ENCODE results near the gene PRR5L.
A peak's percentile ranks its signal among the peaks of the same experiment; 100 is the strongest.

The PRR5L gene

GRCh38 chr11:36361901-36362391 is 65.9 kb downstream of the PRR5L start:
- Histone ChIP-seq H3K36me3 (ENCODE audit: control insufficient read depth, insufficient read depth, low read length, severe bottlenecking) (no peaks in the 10 kb centered on the region), H3K27me3 (replicated peaks; ENCODE audit: control insufficient read depth, insufficient read depth, low read length) (no peaks in the 10 kb centered on the region), H3K9ac (ENCODE audit: low read length) (peak overlapping the region; percentile 24), H3K9me3 (ENCODE audit: control insufficient read depth, low read length) (no peaks in the 10 kb centered on the region), H3K4me3 (ENCODE audit: low read length) (peak overlapping the region; percentile 62), H3K4me1 (ENCODE audit: control insufficient read depth, insufficient read depth, low read length) (peaks cover 11% of the 10 kb centered on the region)
- DNase-seq (ENCODE audit: low read depth): peak; percentile 95

DNA sequence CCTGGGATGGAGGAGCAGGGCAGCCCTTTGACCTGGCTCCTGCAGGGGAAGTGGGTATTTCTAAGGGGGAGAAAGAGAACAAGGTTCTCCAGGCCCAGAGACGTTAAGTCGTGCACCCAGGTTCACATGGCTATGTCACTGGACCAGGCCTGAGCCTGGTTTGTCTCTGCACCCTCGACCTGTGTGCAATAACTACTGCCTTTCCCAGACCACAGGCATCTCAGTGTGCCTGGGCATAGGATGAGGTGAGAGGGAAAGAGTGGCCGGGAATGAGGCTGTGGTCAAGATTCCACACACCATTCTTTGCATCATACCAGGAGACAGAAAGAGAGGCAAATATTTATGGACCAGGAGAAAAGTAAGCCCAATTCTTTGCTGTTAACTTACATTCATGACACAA is 66.8 kb downstream of the PRR5L start:
- no peaks in the 10 kb centered on the region for H3K27me3 ChIP-seq (replicated peaks; ENCODE audit: control insufficient read depth, insufficient read depth, low read length)
- no peak overlapping the region for H3K9ac ChIP-seq (ENCODE audit: low read length)
- DNase-seq (ENCODE audit: low read depth): peak; percentile 54
- no peak overlapping the region for H3K4me3 ChIP-seq (ENCODE audit: low read length)
- H3K36me3 ChIP-seq (ENCODE audit: control insufficient read depth, insufficient read depth, low read length, severe bottlenecking): no peaks in the 10 kb centered on the region
- H3K4me1 ChIP-seq (ENCODE audit: control insufficient read depth, insufficient read depth, low read length): peaks cover 11% of the 10 kb centered on the region
- no peaks in the 10 kb centered on the region for H3K9me3 ChIP-seq (ENCODE audit: control insufficient read depth, low read length)

- Histone ChIP-seq H3K4me3 (ENCODE audit: low read length) (no peak overlapping the region), H3K4me1 (ENCODE audit: control insufficient read depth, insufficient read depth, low read length) (peaks cover 11% of the 10 kb centered on the region), H3K9me3 (ENCODE audit: control insufficient read depth, low read length) (no peaks in the 10 kb centered on the region), H3K27me3 (replicated peaks; ENCODE audit: control insufficient read depth, insufficient read depth, low read length) (no peaks in the 10 kb centered on the region), H3K36me3 (ENCODE audit: control insufficient read depth, insufficient read depth, low read length, severe bottlenecking) (no peaks in the 10 kb centered on the region), H3K9ac (ENCODE audit: low read length) (no peak overlapping the region)
- DNase-seq (ENCODE audit: low read depth): no peak
These were observed 67.5 kb downstream of the PRR5L start for GRCh38 chr11:36363361-36364268.

GRCh38 chr11:36364551-36365325 is 68.7 kb downstream of the PRR5L start:
- no peak for DNase-seq (ENCODE audit: low read depth)
- no peaks in the 10 kb centered on the region for H3K36me3 ChIP-seq (ENCODE audit: control insufficient read depth, insufficient read depth, low read length, severe bottlenecking)
- H3K4me1 ChIP-seq (ENCODE audit: control insufficient read depth, insufficient read depth, low read length): peaks cover 11% of the 10 kb centered on the region
- no peaks in the 10 kb centered on the region for H3K9me3 ChIP-seq (ENCODE audit: control insufficient read depth, low read length)
- H3K9ac ChIP-seq (ENCODE audit: low read length): no peak overlapping the region
- H3K4me3 ChIP-seq (ENCODE audit: low read length): no peak overlapping the region
- H3K27me3 ChIP-seq (replicated peaks; ENCODE audit: control insufficient read depth, insufficient read depth, low read length): no peaks in the 10 kb centered on the region

GRCh38 chr11:36365907-36366306 is 69.8 kb downstream of the PRR5L start:
- Histone ChIP-seq H3K9ac (ENCODE audit: low read length) (no peak overlapping the region), H3K27me3 (replicated peaks; ENCODE audit: control insufficient read depth, insufficient read depth, low read length) (no peaks in the 10 kb centered on the region), H3K36me3 (ENCODE audit: control insufficient read depth, insufficient read depth, low read length, severe bottlenecking) (no peaks in the 10 kb centered on the region), H3K4me3 (ENCODE audit: low read length) (no peak overlapping the region), H3K9me3 (ENCODE audit: control insufficient read depth, low read length) (no peaks in the 10 kb centered on the region), H3K4me1 (ENCODE audit: control insufficient read depth, insufficient read depth, low read length) (peaks cover 8% of the 10 kb centered on the region)
- DNase-seq (ENCODE audit: low read depth): no peak

DNA sequence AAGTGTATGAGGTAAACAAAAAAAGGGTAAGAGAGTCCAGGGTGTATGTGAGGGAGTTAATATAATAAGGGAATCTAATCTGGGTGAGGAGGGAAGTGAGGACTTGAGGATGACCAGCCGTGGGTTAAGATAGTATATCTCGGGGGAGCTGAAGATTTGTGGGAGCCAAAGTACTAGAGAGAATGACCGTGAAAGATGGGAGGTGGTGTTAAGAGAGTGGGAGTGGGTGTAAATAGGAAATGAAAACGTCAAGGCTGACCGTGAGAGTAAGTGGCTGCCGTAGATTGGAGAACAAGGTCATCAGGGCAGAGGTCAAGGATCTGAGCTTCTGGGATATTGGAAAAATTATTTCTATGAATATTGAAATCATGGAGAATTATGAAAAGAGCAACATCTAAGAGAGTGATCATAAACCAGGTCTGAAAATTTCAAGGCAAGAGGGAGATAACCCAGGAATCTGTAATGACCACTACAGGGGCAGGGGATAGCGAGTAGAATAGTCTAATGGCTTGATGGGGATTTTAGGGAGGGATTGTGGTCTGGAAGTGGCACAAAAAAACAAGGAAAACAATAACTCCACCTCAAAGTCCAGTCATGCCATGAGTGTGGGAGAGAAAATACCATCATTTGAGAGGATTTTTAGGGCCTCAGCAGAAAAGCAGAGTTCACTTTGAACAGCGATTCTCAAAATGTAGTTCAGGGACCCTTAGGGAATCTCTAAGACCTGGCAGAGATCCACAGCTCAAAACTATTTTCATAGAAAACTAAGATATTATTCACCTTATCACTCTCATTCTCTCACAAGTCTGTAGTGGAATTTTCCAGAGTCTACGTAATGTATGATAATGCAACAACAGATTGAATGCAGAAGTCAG is 72.0 kb downstream of the PRR5L start:
- Histone ChIP-seq H3K36me3 (ENCODE audit: control insufficient read depth, insufficient read depth, low read length, severe bottlenecking) (no peaks in the 10 kb centered on the region), H3K4me3 (ENCODE audit: low read length) (no peak overlapping the region), H3K4me1 (ENCODE audit: control insufficient read depth, insufficient read depth, low read length) (peaks cover 11% of the 10 kb centered on the region), H3K9ac (ENCODE audit: low read length) (no peak overlapping the region), H3K27me3 (replicated peaks; ENCODE audit: control insufficient read depth, insufficient read depth, low read length) (no peaks in the 10 kb centered on the region), H3K9me3 (ENCODE audit: control insufficient read depth, low read length) (no peaks in the 10 kb centered on the region)
- no peak for DNase-seq (ENCODE audit: low read depth)

DNA sequence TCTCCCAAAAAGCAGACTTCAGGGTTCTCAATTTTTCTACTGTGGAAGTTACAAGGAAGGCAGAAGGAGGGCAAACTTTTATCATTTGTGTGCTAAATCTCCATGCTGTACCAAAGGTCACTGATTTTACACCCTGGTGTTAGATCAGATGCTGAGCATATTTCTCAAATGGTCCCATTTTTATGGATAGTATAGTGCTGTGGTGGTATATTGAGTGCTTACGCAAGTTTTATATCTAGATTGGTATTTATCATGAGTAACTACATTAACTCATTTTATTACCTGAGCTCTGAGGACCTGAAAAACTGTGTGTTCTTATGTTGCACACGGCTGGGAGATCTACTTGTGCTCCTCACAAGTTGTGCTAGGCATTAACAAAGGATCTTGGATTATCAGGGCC is 75.1 kb downstream of the PRR5L start:
- Histone ChIP-seq H3K36me3 (ENCODE audit: control insufficient read depth, insufficient read depth, low read length, severe bottlenecking) (no peaks in the 10 kb centered on the region), H3K4me1 (ENCODE audit: control insufficient read depth, insufficient read depth, low read length) (peaks cover 14% of the 10 kb centered on the region), H3K9ac (ENCODE audit: low read length) (no peak overlapping the region), H3K9me3 (ENCODE audit: control insufficient read depth, low read length) (no peaks in the 10 kb centered on the region), H3K27me3 (replicated peaks; ENCODE audit: control insufficient read depth, insufficient read depth, low read length) (no peaks in the 10 kb centered on the region), H3K4me3 (ENCODE audit: low read length) (no peak overlapping the region)
- DNase-seq (ENCODE audit: low read depth): no peak

DNA sequence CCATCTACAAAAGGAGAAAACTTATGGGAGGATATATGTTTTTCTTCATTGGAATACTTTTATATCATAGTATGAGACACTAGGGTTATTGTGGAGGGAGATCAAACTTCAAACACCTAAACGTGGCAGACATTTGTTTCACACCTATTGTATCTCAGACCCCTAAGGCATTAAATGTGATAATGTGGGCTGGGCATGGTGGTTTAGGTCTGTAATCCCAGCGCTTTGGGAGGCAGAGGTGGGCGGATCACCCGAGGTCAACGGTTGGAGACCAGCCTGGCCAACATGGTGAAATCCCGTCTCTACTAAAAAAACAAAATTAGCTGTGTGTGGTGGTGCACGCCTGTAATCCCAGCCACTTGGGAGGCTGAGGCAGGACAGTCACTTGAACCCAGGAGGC is 75.5 kb downstream of the PRR5L start:
- Histone ChIP-seq H3K4me3 (ENCODE audit: low read length) (no peak overlapping the region), H3K36me3 (ENCODE audit: control insufficient read depth, insufficient read depth, low read length, severe bottlenecking) (no peaks in the 10 kb centered on the region), H3K27me3 (replicated peaks; ENCODE audit: control insufficient read depth, insufficient read depth, low read length) (no peaks in the 10 kb centered on the region), H3K9ac (ENCODE audit: low read length) (no peak overlapping the region), H3K9me3 (ENCODE audit: control insufficient read depth, low read length) (no peaks in the 10 kb centered on the region), H3K4me1 (ENCODE audit: control insufficient read depth, insufficient read depth, low read length) (peaks cover 14% of the 10 kb centered on the region)
- no peak for DNase-seq (ENCODE audit: low read depth)

DNA sequence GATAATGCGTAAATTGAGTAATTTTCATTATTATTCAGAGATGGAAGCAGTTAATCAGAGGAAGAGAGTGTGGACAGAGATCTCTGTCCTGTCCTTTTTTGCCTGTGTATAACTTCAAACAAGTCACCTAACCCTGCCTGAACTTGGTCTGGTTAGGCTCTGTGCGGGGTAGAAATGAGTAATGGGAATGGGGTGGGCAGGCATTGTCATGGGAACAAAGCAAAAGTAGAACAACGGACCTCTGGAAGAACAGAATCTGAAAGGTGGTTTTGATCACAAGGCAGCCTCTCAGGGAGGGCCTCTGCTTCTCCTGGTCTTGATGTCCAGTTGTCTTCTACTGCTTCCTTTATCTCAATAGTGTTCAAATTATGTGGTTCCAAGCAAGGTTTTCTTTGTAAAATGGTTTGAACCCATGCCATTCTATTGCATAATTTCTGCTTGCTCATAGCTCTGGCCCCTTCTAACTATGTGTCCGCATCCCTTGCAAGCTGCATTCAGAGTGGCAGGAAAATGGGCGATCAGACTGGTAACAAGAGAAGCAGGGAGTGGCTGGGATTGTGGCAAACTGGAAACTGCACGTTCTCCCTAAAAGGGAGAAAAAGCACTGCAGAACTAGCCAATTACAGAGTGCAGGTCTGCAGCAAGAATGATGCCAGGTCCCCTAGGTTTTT is 76.1 kb downstream of the PRR5L start:
- H3K27me3 ChIP-seq (replicated peaks; ENCODE audit: control insufficient read depth, insufficient read depth, low read length): no peaks in the 10 kb centered on the region
- H3K9me3 ChIP-seq (ENCODE audit: control insufficient read depth, low read length): no peaks in the 10 kb centered on the region
- H3K4me3 ChIP-seq (ENCODE audit: low read length): no peak overlapping the region
- DNase-seq (ENCODE audit: low read depth): peak; percentile 78
- peaks cover 14% of the 10 kb centered on the region for H3K4me1 ChIP-seq (ENCODE audit: control insufficient read depth, insufficient read depth, low read length)
- H3K9ac ChIP-seq (ENCODE audit: low read length): no peak overlapping the region
- no peaks in the 10 kb centered on the region for H3K36me3 ChIP-seq (ENCODE audit: control insufficient read depth, insufficient read depth, low read length, severe bottlenecking)
